H1 (cell line): ENCODE data around the gene ZNF737.

Source experiments
- KDM5A ChIP-seq: fragments of 200-600 bp; IDR thresholded peaks from 2 replicates; pipeline ENCODE4 v1.7.1; 2012; ENCODE audit warnings: mild to moderate bottlenecking, low read length, inconsistent platforms, mixed read lengths
- TCF12 ChIP-seq: IDR thresholded peaks from 2 replicates; pipeline ENCODE4 v1.6.1; 2011; ENCODE audit warnings: low read depth, mild to moderate bottlenecking, low read length

DNA sequence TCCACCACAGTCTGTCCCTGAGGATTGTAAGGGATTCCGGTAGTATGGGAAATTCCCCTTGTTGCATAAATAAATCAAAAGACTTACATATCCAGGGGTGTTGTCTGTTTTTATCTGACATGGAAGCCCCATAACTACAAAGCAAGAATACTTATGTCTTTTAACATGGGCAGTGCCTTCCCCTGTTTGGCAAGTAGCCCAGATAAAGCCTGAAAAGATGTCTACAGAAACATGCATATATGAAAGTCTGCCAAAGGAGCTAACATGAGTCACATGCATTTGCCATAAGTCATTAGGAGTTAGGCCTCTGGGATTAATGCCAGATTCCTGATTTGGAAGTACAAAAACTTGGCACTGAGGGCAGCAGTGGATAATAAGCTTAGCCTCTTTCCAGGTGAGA, 62.1 kb downstream of the ZNF737 start:
- no peak for TF ChIP-seq KDM5A
- TF ChIP-seq TCF12 = no peak
